Posterior vena cava (tissue), 2 donors: Measurements from ENCODE around the gene TAGLN2. TPM values are rescaled to one million over a fixed set of nuclear protein-coding genes. Genes with fewer than 3 reads are reported as not detected.
A peak's percentile ranks its signal among the peaks of the same experiment; 100 is the strongest.

Source experiments
- DNase-seq: peaks from one replicate; pipeline ENCODE4 v3.0.0-alpha.2; 2020; ENCODE audit warnings: low spot score
- intact Hi-C, 2 donors: fragments of 100-400 bp; cut with DNase I; formaldehyde crosslinking; loops; one replicate each; pipeline versions ENCODE4 v1.14.1 to v1.14.2; 2022 to 2023
- total RNA-seq, 2 donors: library from RNA; stranded (reverse); fragmentation: NEBNext Ultra II Directional; extraction: Animal tissue kit (Norgen Biotek cat#: 25700); gene quantifications; one replicate each; pipeline ENCODE4 v1.2.1, GENCODE V29; 2021
- donor health status: DM: yes; HTN: yes; CAD: no.
- donor health status: DM: yes; HTN: yes; CAD: no.

Gene TAGLN2
- total RNA-seq, 2 donors from 2014 or later = 237 to 244 TPM

GRCh38 chr1:159891275-159892157 is 33.8 kb downstream of the TAGLN2 start:
- intact Hi-C loops = loop anchor here in 1 of 2 donors (5.0 kb wide), 1 partner anchor 94 kb away; no protein-coding TSS in a partner anchor
- peak; percentile 92 for DNase-seq

- intact Hi-C loops = loop anchor here in 1 of 2 donors (5.0 kb wide), 1 partner anchor 93 kb away; no protein-coding TSS in a partner anchor
- DNase-seq = no peak
These were observed 34.9 kb downstream of the TAGLN2 start for GRCh38 chr1:159890390-159890789.

GRCh38 chr1:159889821-159890252 is 35.5 kb downstream of the TAGLN2 start:
- intact Hi-C loops = loop anchor here (5.0 to 10.0 kb wide), 2 partner anchors 93 to 95 kb away; no protein-coding TSS in a partner anchor
- no peak for DNase-seq

- DNase-seq = no peak
These were observed 36.1 kb downstream of the TAGLN2 start for GRCh38 chr1:159889202-159889601.

GRCh38 chr1:159884296-159884695 is 41.0 kb downstream of the TAGLN2 start:
- DNase-seq = no peak
- intact Hi-C loops = loop anchor here in 1 of 2 donors (10.0 kb wide), 1 partner anchor 89 kb away; no protein-coding TSS in a partner anchor

More at GRCh38 chr1:159889202-159889601, 36.1 kb downstream of the TAGLN2 start:
- intact Hi-C loops = loop anchor here in 1 of 2 donors (10.0 kb wide), 1 partner anchor 94 kb away; no protein-coding TSS in a partner anchor

GRCh38 chr1:159883134-159883533 is 42.2 kb downstream of the TAGLN2 start:
- intact Hi-C loops = loop anchor here in 1 of 2 donors (10.0 kb wide), 1 partner anchor 88 kb away; no protein-coding TSS in a partner anchor
- no peak for DNase-seq

GRCh38 chr1:159882527-159882862 is 42.8 kb downstream of the TAGLN2 start:
- DNase-seq = no peak
- intact Hi-C loops = loop anchor here in 1 of 2 donors (10.0 kb wide), 1 partner anchor 88 kb away; no protein-coding TSS in a partner anchor

- DNase-seq = peak; percentile 89
- intact Hi-C loops = loop anchor here in 1 of 2 donors (10.0 kb wide), 1 partner anchor 87 kb away; no protein-coding TSS in a partner anchor
These were observed 43.4 kb downstream of the TAGLN2 start for GRCh38 chr1:159881622-159882526.

GRCh38 chr1:159880430-159880829 is 44.9 kb downstream of the TAGLN2 start:
- DNase-seq = no peak
- intact Hi-C loops = loop anchor here in 1 of 2 donors (10.0 kb wide), 1 partner anchor 86 kb away; no protein-coding TSS in a partner anchor

GRCh38 chr1:159879977-159880376 is 45.3 kb downstream of the TAGLN2 start:
- DNase-seq = no peak
- intact Hi-C loops = loop anchor here in 1 of 2 donors (10.0 kb wide), 1 partner anchor 85 kb away; no protein-coding TSS in a partner anchor

- DNase-seq = no peak
- intact Hi-C loops = no loop called here
These were observed 46.2 kb downstream of the TAGLN2 start for GRCh38 chr1:159879136-159879535.

GRCh38 chr1:159877695-159878444 is 47.4 kb downstream of the TAGLN2 start:
- no peak for DNase-seq
- intact Hi-C loops = no loop called here

GRCh38 chr1:159873530-159874143 is 51.7 kb downstream of the TAGLN2 start:
- no peak for DNase-seq
- intact Hi-C loops = no loop called here

GRCh38 chr1:159872891-159873290 is 52.4 kb downstream of the TAGLN2 start:
- intact Hi-C loops = no loop called here
- DNase-seq = no peak

- DNase-seq = no peak
- intact Hi-C loops = no loop called here
These were observed 54.6 kb downstream of the TAGLN2 start for GRCh38 chr1:159870704-159871103.

- intact Hi-C loops = no loop called here
- no peak for DNase-seq
These were observed 55.7 kb downstream of the TAGLN2 start for GRCh38 chr1:159869607-159870006.

- no peak for DNase-seq
- intact Hi-C loops = no loop called here
These were observed 56.1 kb downstream of the TAGLN2 start for GRCh38 chr1:159869173-159869572.

- DNase-seq = no peak
- intact Hi-C loops = no loop called here
These were observed 56.5 kb downstream of the TAGLN2 start for GRCh38 chr1:159868766-159869165.
